ENCODE results near the gene LRP2.

DNA sequence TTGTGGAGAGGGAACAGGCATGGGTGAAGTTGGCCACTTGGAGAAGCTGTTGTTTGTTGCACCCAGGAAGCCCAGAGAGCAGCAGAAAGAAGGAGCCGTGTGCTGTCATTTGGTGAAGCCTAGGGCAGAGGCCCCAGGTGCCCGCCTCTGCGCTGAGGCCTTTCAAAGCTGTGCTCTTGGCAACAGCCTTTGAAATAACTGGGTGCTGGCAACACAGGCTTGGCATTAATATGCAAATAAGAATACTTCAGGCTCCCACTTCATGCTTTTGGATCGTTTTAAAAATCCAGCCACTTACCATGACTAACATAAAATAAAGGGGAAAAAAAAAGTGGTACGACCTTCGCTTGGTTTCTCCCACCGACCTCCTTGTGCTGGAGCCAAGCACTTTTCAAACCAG is 251.9 kb downstream of the LRP2 start:
- TF ChIP-seq, protein P1, sequence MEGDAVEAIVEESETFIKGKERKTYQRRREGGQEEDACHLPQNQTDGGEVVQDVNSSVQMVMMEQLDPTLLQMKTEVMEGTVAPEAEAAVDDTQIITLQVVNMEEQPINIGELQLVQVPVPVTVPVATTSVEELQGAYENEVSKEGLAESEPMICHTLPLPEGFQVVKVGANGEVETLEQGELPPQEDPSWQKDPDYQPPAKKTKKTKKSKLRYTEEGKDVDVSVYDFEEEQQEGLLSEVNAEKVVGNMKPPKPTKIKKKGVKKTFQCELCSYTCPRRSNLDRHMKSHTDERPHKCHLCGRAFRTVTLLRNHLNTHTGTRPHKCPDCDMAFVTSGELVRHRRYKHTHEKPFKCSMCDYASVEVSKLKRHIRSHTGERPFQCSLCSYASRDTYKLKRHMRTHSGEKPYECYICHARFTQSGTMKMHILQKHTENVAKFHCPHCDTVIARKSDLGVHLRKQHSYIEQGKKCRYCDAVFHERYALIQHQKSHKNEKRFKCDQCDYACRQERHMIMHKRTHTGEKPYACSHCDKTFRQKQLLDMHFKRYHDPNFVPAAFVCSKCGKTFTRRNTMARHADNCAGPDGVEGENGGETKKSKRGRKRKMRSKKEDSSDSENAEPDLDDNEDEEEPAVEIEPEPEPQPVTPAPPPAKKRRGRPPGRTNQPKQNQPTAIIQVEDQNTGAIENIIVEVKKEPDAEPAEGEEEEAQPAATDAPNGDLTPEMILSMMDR (IDR thresholded peaks at IDR 0.05): no peak
- TF ChIP-seq POLR2A (IDR thresholded peaks at IDR 0.05): no peak

Measured in lower leg skin (tissue), 3 donors.